ENCODE data around the gene PADI1.

PADI1 gene

GRCh38 chr1:17183388-17184160 is 21.4 kb upstream of the PADI1 start:
- DNase-seq: no peak

GRCh38 chr1:17184161-17184665 is 20.7 kb upstream of the PADI1 start:
- DNase-seq: no peak

GRCh38 chr1:17184822-17185484 is 20.0 kb upstream of the PADI1 start:
- DNase-seq: no peak

GRCh38 chr1:17185485-17185860 is 19.5 kb upstream of the PADI1 start:
- DNase-seq: no peak

GRCh38 chr1:17186216-17186909 is 18.6 kb upstream of the PADI1 start:
- no peak for DNase-seq

GRCh38 chr1:17187051-17187450 is 17.9 kb upstream of the PADI1 start:
- no peak for DNase-seq

GRCh38 chr1:17188217-17188616 is 16.7 kb upstream of the PADI1 start:
- no peak for DNase-seq

- no peak for DNase-seq
These were observed 15.9 kb upstream of the PADI1 start for GRCh38 chr1:17188889-17189631.

- no peak for DNase-seq
These were observed 15.3 kb upstream of the PADI1 start for GRCh38 chr1:17189632-17189990.

- no peak for DNase-seq
These were observed 14.6 kb upstream of the PADI1 start for GRCh38 chr1:17190010-17190995.

GRCh38 chr1:17191990-17192242 is 13.0 kb upstream of the PADI1 start:
- DNase-seq: no peak

GRCh38 chr1:17192394-17193221 is 12.3 kb upstream of the PADI1 start:
- no peak for DNase-seq

GRCh38 chr1:17193222-17194132 is 11.5 kb upstream of the PADI1 start:
- DNase-seq: no peak

GRCh38 chr1:17194133-17194475 is 10.8 kb upstream of the PADI1 start:
- no peak for DNase-seq

GRCh38 chr1:17194615-17195528 is 10.1 kb upstream of the PADI1 start:
- DNase-seq: no peak

GRCh38 chr1:17195731-17196130 is 9.2 kb upstream of the PADI1 start:
- no peak for DNase-seq

- DNase-seq: no peak
These were observed 8.3 kb upstream of the PADI1 start for GRCh38 chr1:17196496-17197185.

GRCh38 chr1:17197696-17198095 is 7.2 kb upstream of the PADI1 start:
- DNase-seq: no peak

Measured in NCI-H510A (cell line).